SHP77 (cell line): ENCODE measurements around the gene BCAS3.

Experiments used
- DNase-seq, 2 experiments: peaks; one replicate each; lab custom pipeline; 2025; lab: John Stamatoyannopoulos, UW

The BCAS3 gene

DNA sequence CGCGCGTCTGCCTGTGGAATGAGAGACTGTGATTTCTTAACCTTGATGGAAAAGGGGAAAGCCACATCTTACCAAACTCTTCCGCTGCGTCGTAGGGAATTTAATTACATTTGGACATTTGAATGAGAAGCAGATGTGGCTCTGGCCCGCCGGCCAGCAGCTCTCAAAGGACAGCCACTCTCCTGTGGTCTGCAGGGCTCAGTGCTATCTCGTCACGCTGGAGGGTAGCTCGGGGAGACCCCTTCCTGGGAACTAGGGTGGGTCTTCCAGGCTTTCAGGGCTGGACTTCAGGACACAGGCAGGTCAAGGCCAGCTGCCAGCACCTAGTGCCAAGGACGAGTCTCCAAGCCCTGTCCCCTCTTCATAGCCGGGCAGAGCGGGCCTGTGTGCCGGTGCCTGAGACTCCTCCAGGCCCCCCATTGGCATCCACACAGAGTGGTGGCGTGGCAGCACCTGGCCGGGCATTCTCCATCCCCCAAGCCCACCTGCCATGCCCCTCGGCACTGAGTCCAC lies 706.1 kb downstream of the BCAS3 start:
- no peak for DNase-seq

GRCh38 chr17:61384354-61384691 lies 706.7 kb downstream of the BCAS3 start:
- no peak for DNase-seq

DNA sequence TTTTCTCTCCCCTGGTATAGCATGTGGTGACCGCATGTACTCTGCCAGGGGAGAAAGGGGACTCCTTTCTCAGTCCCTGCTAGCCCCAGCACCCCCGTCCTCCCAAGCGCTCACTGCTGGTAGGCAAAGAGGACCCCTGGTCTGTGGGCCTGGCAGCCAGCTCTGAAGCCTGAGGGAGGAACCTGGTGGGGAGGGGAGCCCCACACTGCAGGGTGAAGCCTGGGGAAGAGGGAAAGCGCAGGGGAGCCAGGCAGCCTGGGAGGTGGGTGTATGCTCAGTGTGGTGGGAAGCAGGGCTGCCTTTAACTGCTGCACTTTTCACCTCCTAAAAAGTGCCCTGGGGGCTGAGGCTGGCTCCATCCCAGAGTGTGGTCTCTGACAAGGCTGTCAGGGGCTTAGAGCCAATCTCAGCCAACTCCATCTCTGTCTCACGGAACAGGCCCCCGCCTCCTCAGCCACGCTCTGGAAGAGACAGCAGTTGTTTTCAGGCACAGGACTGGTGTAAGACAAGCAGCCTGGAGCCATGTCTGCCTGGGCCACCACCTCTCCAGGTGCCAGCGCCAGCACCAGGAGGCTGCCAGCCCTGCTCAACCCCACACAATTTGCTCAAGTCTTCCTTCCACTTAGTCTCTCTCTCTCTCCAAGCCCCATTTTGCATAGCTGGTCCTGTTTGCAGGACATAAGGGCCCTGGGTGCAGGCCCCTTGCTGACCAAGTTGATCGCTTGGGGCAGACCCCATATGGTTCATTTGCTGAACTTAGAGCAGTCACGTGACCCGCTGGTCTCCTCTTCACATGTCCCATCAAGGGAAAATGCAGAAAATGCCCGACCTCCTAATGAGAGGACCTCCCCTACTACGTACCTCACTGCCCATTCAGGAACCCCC lies 707.3 kb downstream of the BCAS3 start:
- DNase-seq, result no peak

GRCh38 chr17:61385577-61386236 lies 708.1 kb downstream of the BCAS3 start:
- DNase-seq, result no peak

- no peak for DNase-seq
These were observed 708.6 kb downstream of the BCAS3 start for GRCh38 chr17:61386251-61386650.

GRCh38 chr17:61387011-61387410 lies 709.4 kb downstream of the BCAS3 start:
- DNase-seq, result no peak

- no peak for DNase-seq
These were observed 710.1 kb downstream of the BCAS3 start for GRCh38 chr17:61387511-61388305.

- DNase-seq, result no peak
These were observed 711.1 kb downstream of the BCAS3 start for GRCh38 chr17:61388561-61389356.

DNA sequence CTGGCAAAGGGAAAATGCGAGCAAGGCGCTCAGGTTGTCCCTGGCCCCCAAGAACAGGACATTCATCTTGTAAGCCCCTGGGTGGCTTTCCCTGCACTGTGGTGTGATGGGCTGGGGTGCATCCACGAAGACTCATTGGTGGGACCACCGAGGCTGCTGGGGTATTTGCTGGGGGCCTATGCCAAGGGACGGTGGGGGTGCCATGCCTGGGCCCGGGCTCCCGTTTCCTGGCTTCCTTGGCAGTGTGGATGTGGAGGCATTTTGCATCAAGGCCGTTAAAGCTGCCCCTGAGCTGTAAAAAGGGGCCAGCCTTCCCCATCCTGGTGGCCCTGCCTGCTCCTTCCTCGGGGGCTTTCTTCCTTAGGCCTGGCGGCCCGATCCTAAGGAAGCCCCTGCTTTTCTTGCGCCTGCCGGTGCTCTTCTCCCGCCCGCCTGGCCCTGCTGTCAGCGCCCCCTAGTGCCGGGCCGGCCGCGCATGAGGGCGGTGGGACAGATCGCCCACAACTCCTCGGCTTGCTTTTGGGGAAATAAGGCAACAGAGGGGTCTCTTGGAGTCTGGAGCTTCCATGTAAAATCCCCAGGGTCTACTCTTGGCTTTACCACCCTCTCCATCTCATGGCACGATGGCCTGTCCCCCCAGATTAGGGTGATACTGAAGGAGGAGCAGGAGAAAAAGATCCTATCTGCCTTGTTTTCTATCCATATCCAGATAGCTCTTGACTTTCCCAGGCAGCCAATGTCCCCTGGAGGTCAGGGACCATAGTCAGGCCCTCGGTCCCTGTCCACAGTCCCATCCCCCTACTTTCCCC lies 712.2 kb downstream of the BCAS3 start:
- DNase-seq, result no peak

DNA sequence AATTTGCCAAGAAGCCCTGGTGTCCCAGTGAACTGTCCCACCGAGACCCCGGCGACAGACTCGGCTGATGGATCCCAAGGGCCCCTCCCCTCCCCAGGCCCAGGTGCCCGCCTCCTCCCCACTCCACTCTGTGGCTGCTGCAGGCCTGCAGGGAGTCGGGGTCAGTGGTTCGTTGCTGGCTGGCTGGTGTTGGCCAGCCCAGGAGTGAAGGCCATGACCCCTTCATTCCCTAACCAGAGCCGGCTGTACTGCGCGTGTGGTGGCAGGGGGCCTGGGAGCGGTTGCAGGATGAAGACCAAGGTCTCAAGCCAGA lies 712.8 kb downstream of the BCAS3 start:
- DNase-seq, result no peak

DNA sequence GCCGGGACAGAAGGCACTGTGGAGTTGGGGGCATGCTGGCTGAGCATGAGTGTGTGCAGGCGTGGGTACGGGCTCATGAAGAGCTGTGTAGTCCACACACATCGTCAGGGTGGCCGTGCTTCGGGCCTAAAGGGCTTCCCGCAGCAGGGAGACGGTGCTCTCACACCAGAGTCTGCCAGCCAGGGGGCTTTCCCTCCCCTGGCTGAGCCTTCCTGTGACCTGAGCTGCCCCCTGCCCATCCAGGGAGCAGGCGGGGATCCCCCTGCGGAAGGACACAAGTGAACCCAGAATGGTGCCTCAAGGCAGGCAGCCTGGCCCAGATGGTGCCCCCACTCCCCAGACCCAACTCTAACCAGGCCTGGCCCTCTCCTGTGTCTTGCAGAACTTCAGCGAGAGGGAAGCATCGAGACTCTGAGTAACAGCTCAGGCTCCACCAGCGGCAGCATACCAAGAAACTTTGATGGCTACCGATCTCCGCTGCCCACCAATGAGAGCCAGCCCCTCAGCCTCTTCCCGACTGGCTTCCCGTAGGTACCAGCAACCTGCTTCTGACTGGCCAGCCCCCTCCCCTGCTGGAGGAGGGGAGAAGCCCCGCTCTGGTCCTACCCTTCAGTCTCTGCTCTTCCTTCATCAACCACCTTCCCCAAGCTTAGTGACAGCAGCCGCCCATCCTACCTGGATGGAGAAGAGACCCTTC lies 714.1 kb downstream of the BCAS3 start:
- DNase-seq, result no peak

DNA sequence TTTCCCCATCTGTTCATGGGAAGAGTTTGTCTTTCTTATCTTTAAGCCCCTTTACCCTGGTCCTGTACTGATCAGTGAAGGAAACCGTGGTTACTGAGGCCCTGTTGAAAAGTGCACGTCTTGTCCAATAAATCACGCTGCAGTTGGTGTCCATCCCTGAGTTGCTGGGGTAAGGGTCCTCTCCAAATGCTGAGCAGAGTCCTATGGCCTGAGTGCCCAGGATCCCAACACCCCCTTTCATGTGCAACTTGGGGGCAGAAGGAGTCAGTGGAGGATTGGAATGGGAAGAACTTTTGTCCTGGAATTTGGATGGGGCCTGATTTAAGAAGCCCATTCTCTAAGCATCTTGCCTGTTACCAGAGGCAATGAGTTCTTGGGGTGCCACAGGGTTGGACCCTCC lies 715.0 kb downstream of the BCAS3 start:
- no peak for DNase-seq

GRCh38 chr17:61393550-61393903 lies 715.9 kb downstream of the BCAS3 start:
- no peak for DNase-seq

- DNase-seq, result no peak
These were observed 716.4 kb downstream of the BCAS3 start for GRCh38 chr17:61393904-61394629.

GRCh38 chr17:61394630-61395408 lies 717.2 kb downstream of the BCAS3 start:
- no peak for DNase-seq

DNA sequence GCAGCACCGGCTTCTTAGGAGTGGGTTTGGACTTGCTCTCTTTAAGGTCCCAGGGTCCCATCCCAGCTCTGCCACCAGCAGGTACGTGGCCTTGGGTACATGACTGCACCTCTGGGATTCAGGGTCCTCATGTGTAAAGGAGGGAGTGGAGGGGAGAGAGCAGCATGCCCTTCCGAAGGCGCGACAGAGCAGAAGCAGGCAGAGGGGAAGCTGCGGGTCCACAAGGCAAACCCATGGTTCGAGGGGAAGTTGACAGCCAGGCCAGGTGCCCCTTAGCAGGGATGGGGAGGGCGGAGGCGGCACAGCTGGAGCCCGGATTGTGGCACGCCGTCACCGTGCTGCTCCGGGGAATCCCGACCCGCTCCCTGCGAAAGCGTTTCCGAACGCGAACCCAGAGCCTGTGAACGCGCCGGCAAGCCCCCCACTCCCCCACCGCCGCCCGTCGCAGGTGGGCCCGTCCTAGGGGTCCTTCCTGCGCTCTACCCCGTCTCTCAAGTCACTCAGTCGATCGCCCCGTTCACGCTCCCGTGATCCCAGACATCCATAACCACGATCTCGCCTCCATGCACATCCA lies 717.8 kb downstream of the BCAS3 start:
- DNase-seq, result no peak

- no peak for DNase-seq
These were observed 718.4 kb downstream of the BCAS3 start for GRCh38 chr17:61395983-61396585.

DNA sequence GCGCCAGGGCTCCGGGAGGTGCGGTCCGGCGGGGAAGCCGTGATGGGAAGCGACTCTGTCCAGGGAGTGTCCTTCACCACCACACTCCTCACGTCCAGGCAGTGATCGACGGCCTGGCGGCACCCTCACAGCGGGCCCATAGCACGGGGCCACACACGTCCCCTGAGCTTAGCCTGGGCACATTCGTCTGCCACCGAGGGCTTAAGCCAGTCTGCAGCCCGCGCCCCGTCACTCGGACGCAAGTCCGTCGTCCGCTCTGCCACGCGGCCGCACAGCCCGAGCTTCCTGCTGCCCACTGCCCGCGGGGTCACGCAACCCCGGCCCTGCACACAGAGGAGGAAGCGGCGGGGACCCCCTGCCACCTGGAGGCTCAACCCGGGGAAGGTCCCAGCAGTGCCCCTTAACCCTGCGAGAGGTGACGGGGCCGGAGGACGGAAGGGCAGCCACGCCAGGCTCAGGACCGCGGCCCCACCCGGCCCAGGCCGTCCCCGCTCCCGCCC lies 719.0 kb downstream of the BCAS3 start:
- DNase-seq, result no peak
